OCI-LY3 (cell line): ENCODE results near the gene SDHAF3.
A peak's percentile ranks its signal among the peaks of the same experiment; 100 is the strongest.
"Not testable (repeated sequence)": the region's sequence is repeated elsewhere in the genome, so short reads cannot be mapped to it uniquely, and the experiment has no call there.

Source experiments
- H2AFZ ChIP-seq: fragments of 200-600, 300-600 bp; shearing (Covaris generic); 2 replicates; pipeline ENCODE4 v1.6.0; 2014; ENCODE audit warnings: antibody characterized with exemption, low read depth, low read length
- H3K27ac ChIP-seq: fragments of 200-600, 300-600 bp; sonication (generic); 2 replicates; pipeline ENCODE4 v1.5.1; 2014; ENCODE audit warnings: mild to moderate bottlenecking, low read length, moderate library complexity, mixed read lengths
- H3K27me3 ChIP-seq: fragments of 200-600, 300-600 bp; sonication (generic); 2 replicates; pipeline ENCODE4 v1.6.1; 2014; ENCODE audit warnings: low read depth, low read length, mixed read lengths
- H3K36me3 ChIP-seq: fragments of 200-600, 300-600 bp; sonication (generic); replicated peaks from 2 replicates; pipeline ENCODE3; 2014; ENCODE audit warnings: low read depth, low read length, mixed read lengths
- H3K4me1 ChIP-seq: fragments of 300-600, 200-600 bp; sonication (generic); 2 replicates; pipeline ENCODE4 v1.6.1; 2014; ENCODE audit warnings: low read length, mixed read lengths
- H3K4me2 ChIP-seq: fragments of 200-600, 300-600 bp; sonication (generic); 2 replicates; pipeline ENCODE4 v1.6.1; 2014; ENCODE audit warnings: low read length, mixed read lengths
- H3K4me3 ChIP-seq: fragments of 300-600, 200-600 bp; sonication (generic); 2 replicates; pipeline ENCODE4 v1.5.1; 2014; ENCODE audit warnings: antibody characterized with exemption, mild to moderate bottlenecking, low read length, moderate library complexity
- H3K79me2 ChIP-seq: fragments of 300-600, 200-600 bp; shearing (Covaris generic); 2 replicates; pipeline ENCODE4 v1.6.1; 2014; ENCODE audit warnings: mild to moderate bottlenecking, low read length, mixed read lengths
- H3K9ac ChIP-seq: fragments of 300-600, 200-600 bp; shearing (Covaris generic); 2 replicates; pipeline ENCODE4 v1.6.0; 2014; ENCODE audit warnings: mild to moderate bottlenecking, low read length, moderate library complexity
- H3K9me3 ChIP-seq: fragments of 200-600, 300-600 bp; shearing (Covaris generic); 2 replicates; pipeline ENCODE4 v1.6.1; 2014; ENCODE audit warnings: low read length, mixed read lengths; ENCODE audit not compliant: insufficient read depth
- H4K20me1 ChIP-seq: fragments of 200-600, 300-600 bp; sonication (generic); 2 replicates; pipeline ENCODE4 v1.6.1; 2016; ENCODE audit warnings: low read length, mixed read lengths; ENCODE audit not compliant: insufficient read depth
- CTCF ChIP-seq: fragments of 200-600, 300-600 bp; sonication (generic); IDR thresholded peaks from 2 replicates; pipeline ENCODE4 v1.5.1; 2014; ENCODE audit warnings: antibody characterized with exemption, low read length, low read depth
- EZH2phosphoT487 ChIP-seq: fragments of 200-600 bp; shearing (Covaris generic); IDR thresholded peaks from 2 replicates; pipeline ENCODE4 v1.6.1; 2018; ENCODE audit warnings: antibody characterized with exemption, mixed run types, low read depth

SDHAF3 gene

GRCh38 chr7:97138830-97139229 is 21.3 kb downstream of the SDHAF3 start:
- Histone ChIP-seq H3K9ac (no peak overlapping the region), H3K4me3 (no peak overlapping the region), H3K4me1 (no peaks in the 10 kb centered on the region), H2AFZ (no peak overlapping the region), H3K79me2 (peaks cover 8% of the 10 kb centered on the region; the same call in 1 of the 2 replicates), H3K4me2 (no peak overlapping the region), H4K20me1 (no peaks in the 10 kb centered on the region), H3K27ac (no peak overlapping the region), H3K9me3 (peaks cover 15% of the 10 kb centered on the region; the same call in 1 of the 2 replicates), H3K27me3 (no peaks in the 10 kb centered on the region), H3K36me3 (peaks cover 40% of the 10 kb centered on the region)
- TF ChIP-seq EZH2phosphoT487 (no peak), CTCF (no peak)

- no peak overlapping the region for H3K9ac ChIP-seq
Measured at GRCh38 chr7:97145068-97145467, 27.6 kb downstream of the SDHAF3 start.

DNA sequence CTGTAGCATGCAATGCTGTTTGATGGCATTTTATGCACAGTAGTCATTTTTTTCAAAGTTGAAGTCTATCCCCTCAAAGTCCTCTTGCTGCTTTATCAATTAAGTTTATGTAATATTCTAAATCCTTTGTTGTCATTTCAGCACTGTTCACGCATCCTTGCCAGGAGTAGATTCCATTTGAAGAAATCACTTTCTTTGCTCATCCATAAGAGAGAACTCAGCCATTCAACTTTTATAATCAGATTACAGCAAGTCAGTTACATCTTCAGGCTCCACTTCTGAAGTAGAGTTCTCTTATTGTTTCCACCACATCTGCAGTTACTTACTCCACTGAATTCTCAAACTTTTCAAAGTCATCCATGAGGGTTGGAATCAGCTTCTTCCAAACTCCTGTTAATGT is 32.3 kb downstream of the SDHAF3 start:
- Histone ChIP-seq H2AFZ (no peak overlapping the region), H3K27ac (no peak overlapping the region), H3K9ac (no peak overlapping the region), H3K4me3 (no peak overlapping the region), H3K79me2 (peaks cover 3% of the 10 kb centered on the region), H3K27me3 (no peaks in the 10 kb centered on the region), H4K20me1 (no peaks in the 10 kb centered on the region; the same call in 1 of the 2 replicates), H3K4me2 (no peak overlapping the region), H3K9me3 (no peaks in the 10 kb centered on the region), H3K4me1 (no peaks in the 10 kb centered on the region), H3K36me3 (no peaks in the 10 kb centered on the region)
- no peak for TF ChIP-seq EZH2phosphoT487
- TF ChIP-seq CTCF, result no peak

More at GRCh38 chr7:97145068-97145467, 27.6 kb downstream of the SDHAF3 start:
- H2AFZ ChIP-seq, result no peak overlapping the region
- H3K27ac ChIP-seq, result no peak overlapping the region
- H3K4me3 ChIP-seq, result no peak overlapping the region
- H3K4me2 ChIP-seq, result no peak overlapping the region
- peaks cover 2% of the 10 kb centered on the region; the same call in 1 of the 2 replicates for H3K79me2 ChIP-seq
- no peaks in the 10 kb centered on the region for H3K4me1 ChIP-seq
- peaks cover 8% of the 10 kb centered on the region for H3K36me3 ChIP-seq
- H3K9me3 ChIP-seq, result no peaks in the 10 kb centered on the region
- H3K27me3 ChIP-seq, result no peaks in the 10 kb centered on the region
- no peaks in the 10 kb centered on the region; the same call in 1 of the 2 replicates for H4K20me1 ChIP-seq
- TF ChIP-seq CTCF (peak; percentile 61), EZH2phosphoT487 (no peak)

DNA sequence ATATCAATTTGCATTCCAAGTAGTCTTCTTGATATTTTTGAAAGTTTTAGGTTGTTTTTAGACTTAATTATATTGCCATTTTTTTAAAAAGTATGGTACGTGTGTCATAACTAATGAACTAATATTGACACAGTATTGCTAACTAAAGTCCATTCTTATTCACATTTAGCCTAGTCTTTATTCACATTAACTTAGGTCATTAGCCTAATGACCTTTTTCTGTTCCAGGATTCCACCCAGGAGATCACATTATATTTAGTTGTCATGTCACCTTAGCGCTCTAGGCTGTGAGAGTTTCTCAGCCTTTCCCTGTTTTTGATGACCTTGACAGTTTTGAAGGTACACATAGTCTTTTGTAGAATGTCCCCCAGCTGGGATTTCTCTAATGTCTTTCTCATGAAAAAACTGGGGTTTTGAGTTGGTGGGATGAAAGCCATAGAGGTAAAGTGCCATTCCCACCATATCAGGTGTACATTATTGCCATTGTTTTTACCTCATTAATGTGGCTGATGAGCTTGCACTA is 38.5 kb downstream of the SDHAF3 start:
- H4K20me1 ChIP-seq, result no peaks in the 10 kb centered on the region
- no peak overlapping the region for H3K9ac ChIP-seq
- peaks cover 16% of the 10 kb centered on the region for H3K36me3 ChIP-seq
- H3K4me1 ChIP-seq, result no peaks in the 10 kb centered on the region
- TF ChIP-seq EZH2phosphoT487 (no peak), CTCF (no peak)
- H3K27me3 ChIP-seq, result no peaks in the 10 kb centered on the region
- no peak overlapping the region for H3K27ac ChIP-seq
- no peak overlapping the region for H3K4me2 ChIP-seq
- H3K4me3 ChIP-seq, result no peak overlapping the region
- H3K79me2 ChIP-seq, result peaks cover 8% of the 10 kb centered on the region
- no peak overlapping the region for H2AFZ ChIP-seq
- no peaks in the 10 kb centered on the region; the same call in 1 of the 2 replicates for H3K9me3 ChIP-seq

- not testable (repeated sequence) for H3K27me3 ChIP-seq, H3K9me3 ChIP-seq, H4K20me1 ChIP-seq, H2AFZ ChIP-seq, H3K4me2 ChIP-seq, H3K4me1 ChIP-seq, H3K9ac ChIP-seq, H3K4me3 ChIP-seq, H3K27ac ChIP-seq
- Histone ChIP-seq H3K79me2 (peaks cover 17% of the 10 kb centered on the region; the same call in 1 of the 2 replicates), H3K36me3 (peaks cover 24% of the 10 kb centered on the region)
Measured at GRCh38 chr7:97159984-97160383, 42.5 kb downstream of the SDHAF3 start.

DNA sequence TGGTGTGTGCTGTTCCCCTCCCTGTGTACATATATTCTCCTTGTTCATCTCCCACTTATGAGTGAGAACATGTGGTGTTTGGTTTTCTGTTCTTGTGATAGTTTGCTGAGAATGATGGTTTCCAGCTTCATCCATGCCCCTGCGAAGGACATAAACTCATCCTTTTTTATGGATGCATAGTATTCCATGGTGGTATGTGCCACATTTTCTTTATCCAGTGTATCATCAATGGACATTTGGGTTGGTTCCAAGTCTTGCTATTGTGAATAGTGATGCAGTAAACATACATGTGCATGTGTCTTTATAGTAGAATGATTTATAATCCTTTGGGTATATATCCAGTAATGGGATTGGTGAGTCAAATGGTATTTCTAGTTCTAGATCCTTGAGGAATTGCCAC is 44.1 kb downstream of the SDHAF3 start:
- not testable (repeated sequence) for H3K9me3 ChIP-seq, H3K4me3 ChIP-seq, H3K27ac ChIP-seq, H3K4me2 ChIP-seq, H3K27me3 ChIP-seq, H2AFZ ChIP-seq, H4K20me1 ChIP-seq, H3K4me1 ChIP-seq, H3K9ac ChIP-seq
- peaks cover 36% of the 10 kb centered on the region for H3K36me3 ChIP-seq
- H3K79me2 ChIP-seq, result peaks cover 19% of the 10 kb centered on the region; the same call in 1 of the 2 replicates
